Measurements from ENCODE around the gene PPARA.

- TF ChIP-seq CTCF (IDR thresholded peaks at IDR 0.05) (no peak), ZFX (IDR thresholded peaks at IDR 0.05; ENCODE audit: borderline replicate concordance) (no peak)
Measured at GRCh38 chr22:46123694-46124382, 26.5 kb upstream of the PPARA start.
